RWPE2 (cell line): ENCODE measurements around the gene PARL.

Experiments
- ATAC-seq: fragments of 200-7000 bp; cut with Tn5 transposase; 3 replicates; pipeline ENCODE4 v1.9.1; 2021; ENCODE audit warnings: low read depth
- DNase-seq: peaks from one replicate; pipeline ENCODE4 v3.0.0-alpha.2; 2020; ENCODE audit warnings: low spot score
- H3K27ac ChIP-seq: fragments of 450-650 bp; 2 replicates; pipeline ENCODE4 v1.5.1; 2017; ENCODE audit warnings: mild to moderate bottlenecking; ENCODE audit not compliant: poor library complexity, severe bottlenecking
- H3K27me3 ChIP-seq: fragments of 250-450 bp; sonication (Bioruptor Pico); 2 replicates; pipeline ENCODE4 v1.5.1; 2021; ENCODE audit warnings: mild to moderate bottlenecking, moderate library complexity; ENCODE audit not compliant: insufficient read depth, poor library complexity, severe bottlenecking
- H3K36me3 ChIP-seq: fragments of 250-450 bp; sonication (Bioruptor Pico); 2 replicates; pipeline ENCODE4 v1.5.1; 2020; ENCODE audit warnings: low read depth, mild to moderate bottlenecking, moderate library complexity
- H3K4me1 ChIP-seq: fragments of 250-450 bp; sonication (Bioruptor Pico); 2 replicates; pipeline ENCODE4 v1.5.1; 2021; ENCODE audit warnings: mild to moderate bottlenecking, moderate library complexity; ENCODE audit not compliant: insufficient read depth, poor library complexity, severe bottlenecking
- H3K4me3 ChIP-seq: fragments of 250-450 bp; sonication (Bioruptor Pico); 2 replicates; pipeline ENCODE4 v1.5.1; 2021; ENCODE audit warnings: mild to moderate bottlenecking, moderate library complexity; ENCODE audit not compliant: severe bottlenecking
- H3K9me3 ChIP-seq: fragments of 250-450 bp; sonication (Bioruptor Pico); 2 replicates; pipeline ENCODE4 v1.5.1; 2021; ENCODE audit warnings: mild to moderate bottlenecking, moderate library complexity; ENCODE audit not compliant: severe bottlenecking
- CTCF ChIP-seq: fragments of 450-650 bp; IDR thresholded peaks from one replicate; pipeline ENCODE4 v1.5.1; 2017; ENCODE audit warnings: mild to moderate bottlenecking, moderate library complexity; ENCODE audit not compliant: poor library complexity, severe bottlenecking

The PARL gene

GRCh38 chr3:183912895-183913579 lies 28.4 kb upstream of the PARL start:
- Histone ChIP-seq H3K4me3 (no peak overlapping the region), H3K9me3 (no peaks in the 10 kb centered on the region), H3K27me3 (no peaks in the 10 kb centered on the region), H3K27ac (no peak overlapping the region), H3K36me3 (no peaks in the 10 kb centered on the region), H3K4me1 (peaks cover 8% of the 10 kb centered on the region)
- DNase-seq = no peak
- no peak for TF ChIP-seq CTCF
- peak; percentile 28; the same call in 1 of the 3 replicates for ATAC-seq

- no peak overlapping the region for H3K27ac ChIP-seq
- no peak for TF ChIP-seq CTCF
- ATAC-seq = no peak
- H3K27me3 ChIP-seq = no peaks in the 10 kb centered on the region
- no peak overlapping the region for H3K4me3 ChIP-seq
- H3K4me1 ChIP-seq = peaks cover 8% of the 10 kb centered on the region
- H3K9me3 ChIP-seq = no peaks in the 10 kb centered on the region
- no peak for DNase-seq
- H3K36me3 ChIP-seq = no peaks in the 10 kb centered on the region
Observed at GRCh38 chr3:183911763-183912506, 27.3 kb upstream of the PARL start.

GRCh38 chr3:183911087-183911486 lies 26.4 kb upstream of the PARL start:
- DNase-seq = no peak
- no peak overlapping the region for H3K27ac ChIP-seq

GRCh38 chr3:183909030-183909600 lies 24.4 kb upstream of the PARL start:
- H3K9me3 ChIP-seq = no peaks in the 10 kb centered on the region
- TF ChIP-seq CTCF = no peak
- no peaks in the 10 kb centered on the region for H3K27me3 ChIP-seq
- H3K4me1 ChIP-seq = no peaks in the 10 kb centered on the region
- no peak for ATAC-seq
- DNase-seq = no peak
- H3K27ac ChIP-seq = no peak overlapping the region
- no peak overlapping the region for H3K4me3 ChIP-seq
- no peaks in the 10 kb centered on the region for H3K36me3 ChIP-seq

More at GRCh38 chr3:183911087-183911486, 26.4 kb upstream of the PARL start:
- no peak for TF ChIP-seq CTCF
- Histone ChIP-seq H3K9me3 (no peaks in the 10 kb centered on the region), H3K36me3 (no peaks in the 10 kb centered on the region), H3K4me3 (no peak overlapping the region), H3K27me3 (no peaks in the 10 kb centered on the region), H3K4me1 (peaks cover 8% of the 10 kb centered on the region)
- no peak for ATAC-seq
